Colonic mucosa (tissue), 4 donors: Measurements from ENCODE around the gene NUP133. TPM values are rescaled to one million over a fixed set of nuclear protein-coding genes. Genes with fewer than 3 reads are reported as not detected.

ENCODE experiments used
- DNase-seq: peaks from one replicate; pipeline ENCODE4 v3.0.0-alpha.2; 2020
- H3K27ac ChIP-seq: fragments of 200-600 bp; one replicate; pipeline ENCODE4 v1.8.0; 2021
- H3K27me3 ChIP-seq: fragments of 200-600 bp; one replicate; pipeline ENCODE4 v1.8.0; 2021
- H3K36me3 ChIP-seq: fragments of 200-600 bp; one replicate; pipeline ENCODE4 v1.8.0; 2021
- H3K4me1 ChIP-seq: fragments of 200-600 bp; one replicate; pipeline ENCODE4 v1.8.0; 2021; ENCODE audit warnings: mild to moderate bottlenecking
- H3K4me3 ChIP-seq: fragments of 200-600 bp; one replicate; pipeline ENCODE4 v1.8.0; 2021
- H3K9ac ChIP-seq, 2 donors: one replicate each; pipeline ENCODE4 v1.7.0; 2013; ENCODE audit warnings: control low read depth in 2 of 2, low read depth in 2 of 2, low read length in 2 of 2
- H3K9me3 ChIP-seq: fragments of 200-600 bp; one replicate; pipeline ENCODE4 v1.8.0; 2021
- CTCF ChIP-seq: fragments of 200-600 bp; IDR thresholded peaks from one replicate; pipeline ENCODE4 v1.8.0; 2022; ENCODE audit warnings: antibody characterized with exemption, mild to moderate bottlenecking
- intact Hi-C: fragments of 100-400 bp; cut with DNase I; formaldehyde crosslinking; loops from one replicate; pipeline ENCODE4 v1.14.1; 2022
- total RNA-seq, 2 donors: library from RNA; stranded (reverse); fragmentation: NEBNext Ultra II Directional in 1 of 2; extraction: Animal tissue kit (Norgen Biotek cat#: 25700) in 1 of 2; gene quantifications; one replicate each; pipeline ENCODE4 v1.2.1, GENCODE V29; 2021
- donor health status: healthy.
- donor health status: DM: no; HTN: no; CAD: no.
- donor health status: DM: no; HTN: no; CAD: no.

NUP133 gene
- total RNA-seq, 2 donors from 2014 or later, result 25.9 to 37.8 TPM

- no peaks in the 10 kb centered on the region for H3K36me3 ChIP-seq
- intact Hi-C loops, result no loop called here
- no peaks in the 10 kb centered on the region for H3K9me3 ChIP-seq
- no peak for DNase-seq
- H3K27ac ChIP-seq, result no peak overlapping the region
- TF ChIP-seq CTCF, result no peak
- no peak overlapping the region for H3K9ac ChIP-seq
- H3K4me1 ChIP-seq, result peaks cover 9% of the 10 kb centered on the region
- H3K27me3 ChIP-seq, result peaks cover 9% of the 10 kb centered on the region
- H3K4me3 ChIP-seq, result no peak overlapping the region
Measured at GRCh38 chr1:229412056-229412455, 96.1 kb downstream of the NUP133 start.

GRCh38 chr1:229411434-229412055 lies 96.6 kb downstream of the NUP133 start:
- H3K36me3 ChIP-seq, result no peaks in the 10 kb centered on the region
- H3K27me3 ChIP-seq, result peaks cover 10% of the 10 kb centered on the region
- peaks cover 9% of the 10 kb centered on the region for H3K4me1 ChIP-seq
- H3K9me3 ChIP-seq, result no peaks in the 10 kb centered on the region
- no peak for DNase-seq
- intact Hi-C loops, result no loop called here
- TF ChIP-seq CTCF, result no peak
- H3K27ac ChIP-seq, result no peak overlapping the region
- H3K9ac ChIP-seq, result no peak overlapping the region
- no peak overlapping the region for H3K4me3 ChIP-seq

GRCh38 chr1:229410692-229411433 lies 97.3 kb downstream of the NUP133 start:
- Histone ChIP-seq H3K4me3 (no peak overlapping the region), H3K9me3 (no peaks in the 10 kb centered on the region), H3K9ac (no peak overlapping the region), H3K4me1 (peaks cover 9% of the 10 kb centered on the region), H3K27me3 (peaks cover 10% of the 10 kb centered on the region), H3K27ac (no peak overlapping the region), H3K36me3 (no peaks in the 10 kb centered on the region)
- TF ChIP-seq CTCF, result no peak
- intact Hi-C loops, result no loop called here
- no peak for DNase-seq

GRCh38 chr1:229410370-229410691 lies 97.8 kb downstream of the NUP133 start:
- intact Hi-C loops, result no loop called here
- H3K9ac ChIP-seq, result no peak overlapping the region
- H3K27me3 ChIP-seq, result peaks cover 10% of the 10 kb centered on the region
- TF ChIP-seq CTCF, result no peak
- H3K4me1 ChIP-seq, result peaks cover 9% of the 10 kb centered on the region
- no peak for DNase-seq
- H3K27ac ChIP-seq, result no peak overlapping the region
- no peaks in the 10 kb centered on the region for H3K9me3 ChIP-seq
- no peaks in the 10 kb centered on the region for H3K36me3 ChIP-seq
- no peak overlapping the region for H3K4me3 ChIP-seq

GRCh38 chr1:229409616-229410369 lies 98.3 kb downstream of the NUP133 start:
- Histone ChIP-seq H3K9ac (no peak overlapping the region), H3K27me3 (peaks cover 10% of the 10 kb centered on the region), H3K9me3 (no peaks in the 10 kb centered on the region), H3K27ac (no peak overlapping the region), H3K4me3 (no peak overlapping the region), H3K4me1 (peaks cover 9% of the 10 kb centered on the region), H3K36me3 (no peaks in the 10 kb centered on the region)
- intact Hi-C loops, result no loop called here
- no peak for TF ChIP-seq CTCF
- no peak for DNase-seq
